K562 (cell line): ENCODE data around the gene RGL2. TPM values are rescaled to one million over a fixed set of nuclear protein-coding genes. Genes with fewer than 3 reads are reported as not detected.

Source experiments
- ARID1B ChIP-seq: fragments of 450-650 bp; IDR thresholded peaks from 2 replicates; pipeline ENCODE4 v1.6.1; 2016; ENCODE audit warnings: antibody characterized with exemption, mild to moderate bottlenecking, inconsistent platforms
- ESRRA ChIP-seq: fragments of 450-650 bp; IDR thresholded peaks from 2 replicates; pipeline ENCODE4 v1.6.1; 2014; ENCODE audit warnings: low read depth, mild to moderate bottlenecking, moderate library complexity, borderline replicate concordance
- FOXP1 ChIP-seq: sonication (generic); formaldehyde crosslinking; IDR thresholded peaks from 2 replicates; pipeline ENCODE4 v1.8.0; 2022; ENCODE audit warnings: mild to moderate bottlenecking, missing genetic modification reagents
- HDAC1 ChIP-seq, 2 experiments: fragments of 450-650 bp; IDR thresholded peaks; 2 replicates each; pipeline ENCODE4 v1.6.1; 2016 to 2017; ENCODE audit warnings: inconsistent platforms in 1 of 2, mild to moderate bottlenecking in 1 of 2, moderate library complexity in 1 of 2
- HDAC8 ChIP-seq: fragments of 450-650 bp; IDR thresholded peaks from 2 replicates; pipeline ENCODE4 v1.6.1; 2016; ENCODE audit warnings: mild to moderate bottlenecking, missing genetic modification characterization, moderate library complexity, missing compliant biosample characterization
- HMG20A ChIP-seq: fragments of 450-650 bp; formaldehyde crosslinking; conservative IDR thresholded peaks from 2 replicates; pipeline ENCODE4 v1.4.0; 2020; ENCODE audit warnings: mild to moderate bottlenecking, mixed read lengths
- JUND ChIP-seq, 2 experiments: IDR thresholded peaks; 2 replicates in 1 of 2; 3 replicates in 1 of 2; pipeline ENCODE4 v1.6.1; 2011; ENCODE audit warnings: borderline replicate concordance in 2 of 2, low read depth in 2 of 2, low read length in 2 of 2, improper control_type of control experiment in 1 of 2, missing biosample characterization in 1 of 2, missing genetic modification characterization in 1 of 2, missing genetic modification reagents in 1 of 2
- MAFF ChIP-seq: IDR thresholded peaks from 2 replicates; pipeline ENCODE4 v1.6.1; 2012; ENCODE audit warnings: low read length, improper control_type of control experiment
- RBM39 ChIP-seq: fragments of 200-400 bp; formaldehyde crosslinking; optimal IDR thresholded peaks from 2 replicates; pipeline ENCODE3; 2018; ENCODE audit warnings: low read depth, low read length
- SMC3 ChIP-seq: conservative IDR thresholded peaks from 2 replicates; pipeline ENCODE4 v1.6.1; 2011; ENCODE audit warnings: low read depth, low read length, improper control_type of control experiment; ENCODE audit not compliant: insufficient read depth
- ZC3H8 ChIP-seq: fragments of 450-650 bp; IDR thresholded peaks from 2 replicates; pipeline ENCODE4 v1.6.1; 2017
- ZNF695 ChIP-seq: fragments of 450-650 bp; formaldehyde crosslinking; IDR thresholded peaks from 2 replicates; pipeline ENCODE4 v1.4.0; 2020; ENCODE audit warnings: mild to moderate bottlenecking, moderate library complexity
- ZNF79 ChIP-seq: fragments of 250-450 bp; sonication (Bioruptor Pico); IDR thresholded peaks from 2 replicates; pipeline ENCODE4 v1.4.0; 2020; ENCODE audit warnings: low read depth, mild to moderate bottlenecking, moderate library complexity
- polyA plus RNA-seq, 8 experiments: library from polyadenylated mRNA; depleted of rRNA in 4 of 8; stranded (reverse) in 5 of 8; unstranded in 3 of 8; fragments of >200 nt; fragmentation: Nextera tagmentation in 2 of 8; fragmentation: Illumina TruSeq in 1 of 8; extraction: Ambion mirVana in 2 of 8; extraction: Trizol in 1 of 8; gene quantifications; 2 replicates each; pipeline versions ENCODE4 v1.2.1 to v1.2.3, GENCODE V29; 2011 to 2014; ENCODE audit warnings: inconsistent platforms in 1 of 8, missing spikeins in 1 of 8
- total RNA-seq, 7 experiments: library from RNA; depleted of rRNA in 6 of 7; stranded (reverse); fragments of >200 nt in 6 of 7; fragmentation: Illumina TruSeq in 2 of 7; extraction: Trizol in 2 of 7; gene quantifications; 2 replicates each; pipeline versions ENCODE4 v1.2.1 to v1.2.3, GENCODE V29; 2011 to 2021; ENCODE audit warnings: low replicate concordance in 1 of 7
- TF ChIP-seq, protein P1 (sequence below): sonication (generic); formaldehyde crosslinking; IDR thresholded peaks from 2 replicates; pipeline ENCODE4 v1.8.0; 2023; ENCODE audit warnings: missing genetic modification reagents, mild to moderate bottlenecking, borderline replicate concordance
- TF ChIP-seq, protein P2 (sequence below): sonication (generic); formaldehyde crosslinking; IDR thresholded peaks from 2 replicates; pipeline ENCODE4 v1.8.0; 2022; ENCODE audit warnings: missing genetic modification reagents, mild to moderate bottlenecking, moderate library complexity, borderline replicate concordance
- TF ChIP-seq, protein P3 (sequence below): fragments of 450-650 bp; IDR thresholded peaks from 2 replicates; pipeline ENCODE4 v1.6.1; 2016; ENCODE audit warnings: missing biosample characterization, missing genetic modification characterization
- TF ChIP-seq, protein P4 (sequence below): sonication (generic); IDR thresholded peaks from 2 replicates; pipeline ENCODE4 v1.6.1; 2016

RGL2 gene
- total and polyA plus RNA-seq, 9 of the 15 experiments (the other 6 are each of a cell fraction or from before 2014, with no cell fraction given), result 1.8 to 57.1 (median 19.5) TPM

DNA sequence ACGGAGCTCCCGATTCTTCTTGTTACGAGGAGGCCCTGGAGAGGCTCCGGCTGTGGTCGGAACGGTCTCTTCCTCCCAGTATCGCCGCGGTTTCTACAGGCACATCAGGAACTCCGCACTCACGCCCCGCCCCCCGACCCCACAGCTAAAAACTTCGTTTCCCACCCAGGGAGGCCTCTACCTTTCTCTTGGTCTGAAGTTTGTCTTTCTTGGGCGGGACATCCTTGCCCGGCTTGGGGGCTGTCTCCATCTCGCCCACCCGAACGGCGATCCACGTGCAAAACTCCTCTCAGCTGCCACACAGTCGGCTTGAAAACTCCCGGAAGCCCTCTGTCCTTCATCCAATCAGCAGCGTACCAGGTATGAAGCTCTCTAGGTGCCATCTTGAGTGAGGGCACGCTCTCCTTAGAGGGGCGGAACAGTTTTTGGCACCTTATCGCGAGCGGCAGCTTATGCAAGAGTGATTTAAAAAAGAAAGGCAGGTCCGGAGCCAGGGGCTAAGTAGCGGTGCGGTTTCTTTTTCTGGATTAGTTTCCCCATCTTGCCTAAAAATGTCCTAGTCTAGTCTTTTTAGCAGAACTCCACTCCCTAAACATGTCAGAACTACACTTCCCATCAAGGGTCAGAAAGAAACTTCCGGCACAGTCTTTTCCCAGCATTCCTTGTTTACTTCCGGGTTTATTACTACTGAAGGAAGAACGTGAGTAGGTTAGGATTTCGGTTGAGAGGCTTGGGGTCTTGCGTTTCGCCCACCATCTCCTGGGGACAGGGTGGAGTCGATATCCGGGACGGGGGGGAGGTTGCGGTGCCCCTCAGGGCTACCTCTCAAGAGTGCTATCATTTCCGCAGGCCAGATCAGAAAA is 9.6 kb downstream of the RGL2 start, which contains the start of the genes PFDN6 and WDR46 (continued):
- TF ChIP-seq, protein P1, sequence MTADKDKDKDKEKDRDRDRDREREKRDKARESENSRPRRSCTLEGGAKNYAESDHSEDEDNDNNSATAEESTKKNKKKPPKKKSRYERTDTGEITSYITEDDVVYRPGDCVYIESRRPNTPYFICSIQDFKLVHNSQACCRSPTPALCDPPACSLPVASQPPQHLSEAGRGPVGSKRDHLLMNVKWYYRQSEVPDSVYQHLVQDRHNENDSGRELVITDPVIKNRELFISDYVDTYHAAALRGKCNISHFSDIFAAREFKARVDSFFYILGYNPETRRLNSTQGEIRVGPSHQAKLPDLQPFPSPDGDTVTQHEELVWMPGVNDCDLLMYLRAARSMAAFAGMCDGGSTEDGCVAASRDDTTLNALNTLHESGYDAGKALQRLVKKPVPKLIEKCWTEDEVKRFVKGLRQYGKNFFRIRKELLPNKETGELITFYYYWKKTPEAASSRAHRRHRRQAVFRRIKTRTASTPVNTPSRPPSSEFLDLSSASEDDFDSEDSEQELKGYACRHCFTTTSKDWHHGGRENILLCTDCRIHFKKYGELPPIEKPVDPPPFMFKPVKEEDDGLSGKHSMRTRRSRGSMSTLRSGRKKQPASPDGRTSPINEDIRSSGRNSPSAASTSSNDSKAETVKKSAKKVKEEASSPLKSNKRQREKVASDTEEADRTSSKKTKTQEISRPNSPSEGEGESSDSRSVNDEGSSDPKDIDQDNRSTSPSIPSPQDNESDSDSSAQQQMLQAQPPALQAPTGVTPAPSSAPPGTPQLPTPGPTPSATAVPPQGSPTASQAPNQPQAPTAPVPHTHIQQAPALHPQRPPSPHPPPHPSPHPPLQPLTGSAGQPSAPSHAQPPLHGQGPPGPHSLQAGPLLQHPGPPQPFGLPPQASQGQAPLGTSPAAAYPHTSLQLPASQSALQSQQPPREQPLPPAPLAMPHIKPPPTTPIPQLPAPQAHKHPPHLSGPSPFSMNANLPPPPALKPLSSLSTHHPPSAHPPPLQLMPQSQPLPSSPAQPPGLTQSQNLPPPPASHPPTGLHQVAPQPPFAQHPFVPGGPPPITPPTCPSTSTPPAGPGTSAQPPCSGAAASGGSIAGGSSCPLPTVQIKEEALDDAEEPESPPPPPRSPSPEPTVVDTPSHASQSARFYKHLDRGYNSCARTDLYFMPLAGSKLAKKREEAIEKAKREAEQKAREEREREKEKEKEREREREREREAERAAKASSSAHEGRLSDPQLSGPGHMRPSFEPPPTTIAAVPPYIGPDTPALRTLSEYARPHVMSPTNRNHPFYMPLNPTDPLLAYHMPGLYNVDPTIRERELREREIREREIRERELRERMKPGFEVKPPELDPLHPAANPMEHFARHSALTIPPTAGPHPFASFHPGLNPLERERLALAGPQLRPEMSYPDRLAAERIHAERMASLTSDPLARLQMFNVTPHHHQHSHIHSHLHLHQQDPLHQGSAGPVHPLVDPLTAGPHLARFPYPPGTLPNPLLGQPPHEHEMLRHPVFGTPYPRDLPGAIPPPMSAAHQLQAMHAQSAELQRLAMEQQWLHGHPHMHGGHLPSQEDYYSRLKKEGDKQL (CRISPR knock-in tag), result no peak
- TF ChIP-seq ARID1B, result no peak
- TF ChIP-seq JUND (IDR thresholded peaks at IDR 0.05; ENCODE audit: borderline replicate concordance, low read depth, low read length), result no peak; the same call in 1 of the 2 replicates
- peak; percentile 50; the same call in 1 of the 3 replicates for TF ChIP-seq JUND (tag; IDR thresholded peaks at IDR 0.05; ENCODE audit: borderline replicate concordance, low read depth, low read length)
- TF ChIP-seq MAFF, result no peak
- TF ChIP-seq RBM39, result no peak
- peak; percentile 92 to 100; a peak in 3 of 4 replicates for TF ChIP-seq HDAC1 (IDR thresholded peaks at IDR 0.05)
- TF ChIP-seq ZNF695 (CRISPR knock-in tag), result no peak
- TF ChIP-seq, protein P2, sequence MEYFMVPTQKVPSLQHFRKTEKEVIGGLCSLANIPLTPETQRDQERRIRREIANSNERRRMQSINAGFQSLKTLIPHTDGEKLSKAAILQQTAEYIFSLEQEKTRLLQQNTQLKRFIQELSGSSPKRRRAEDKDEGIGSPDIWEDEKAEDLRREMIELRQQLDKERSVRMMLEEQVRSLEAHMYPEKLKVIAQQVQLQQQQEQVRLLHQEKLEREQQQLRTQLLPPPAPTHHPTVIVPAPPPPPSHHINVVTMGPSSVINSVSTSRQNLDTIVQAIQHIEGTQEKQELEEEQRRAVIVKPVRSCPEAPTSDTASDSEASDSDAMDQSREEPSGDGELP (CRISPR knock-in tag), result peak; percentile 94
- TF ChIP-seq HMG20A (CRISPR knock-in tag), result no peak
- TF ChIP-seq SMC3, result no peak
- TF ChIP-seq, protein P3, sequence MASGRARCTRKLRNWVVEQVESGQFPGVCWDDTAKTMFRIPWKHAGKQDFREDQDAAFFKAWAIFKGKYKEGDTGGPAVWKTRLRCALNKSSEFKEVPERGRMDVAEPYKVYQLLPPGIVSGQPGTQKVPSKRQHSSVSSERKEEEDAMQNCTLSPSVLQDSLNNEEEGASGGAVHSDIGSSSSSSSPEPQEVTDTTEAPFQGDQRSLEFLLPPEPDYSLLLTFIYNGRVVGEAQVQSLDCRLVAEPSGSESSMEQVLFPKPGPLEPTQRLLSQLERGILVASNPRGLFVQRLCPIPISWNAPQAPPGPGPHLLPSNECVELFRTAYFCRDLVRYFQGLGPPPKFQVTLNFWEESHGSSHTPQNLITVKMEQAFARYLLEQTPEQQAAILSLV (tag), result no peak
- TF ChIP-seq ZC3H8, result no peak
- TF ChIP-seq, protein P4, sequence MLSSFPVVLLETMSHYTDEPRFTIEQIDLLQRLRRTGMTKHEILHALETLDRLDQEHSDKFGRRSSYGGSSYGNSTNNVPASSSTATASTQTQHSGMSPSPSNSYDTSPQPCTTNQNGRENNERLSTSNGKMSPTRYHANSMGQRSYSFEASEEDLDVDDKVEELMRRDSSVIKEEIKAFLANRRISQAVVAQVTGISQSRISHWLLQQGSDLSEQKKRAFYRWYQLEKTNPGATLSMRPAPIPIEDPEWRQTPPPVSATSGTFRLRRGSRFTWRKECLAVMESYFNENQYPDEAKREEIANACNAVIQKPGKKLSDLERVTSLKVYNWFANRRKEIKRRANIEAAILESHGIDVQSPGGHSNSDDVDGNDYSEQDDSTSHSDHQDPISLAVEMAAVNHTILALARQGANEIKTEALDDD, result 0 out of 2 replicates have a peak, but pooled peaks have one; percentile 14
- TF ChIP-seq FOXP1 (CRISPR knock-in tag), result peak; percentile 82; the same call in 1 of the 2 replicates
- no peak for TF ChIP-seq ZNF79
- TF ChIP-seq ESRRA, result no peak
- no peak; the same call in 1 of the 2 replicates for TF ChIP-seq HDAC8 (tag)
